Activated B cell treated with CpG ODN at 0.5 μM for 24 hours (primary cell): Measurements from ENCODE around the gene CYP26B1. TPM values are rescaled to one million over a fixed set of nuclear protein-coding genes. Genes with fewer than 3 reads are reported as not detected.

Experiments used
- ATAC-seq: fragments of 200-7000 bp; cut with Tn5 transposase; one replicate; pipeline ENCODE4 v1.10.0; 2021; ENCODE audit warnings: low read depth, mild to moderate bottlenecking, moderate library complexity
- CTCF ChIA-PET: fragments of 350-600 bp; sonication (Branson Sonifier 250); formaldehyde crosslinking; loops from one replicate; lab custom pipeline; 2021; ENCODE audit warnings: antibody characterized with exemption; lab: Charles Lee
- POLR2A ChIA-PET: fragments of 350-600 bp; sonication (Branson Sonifier 250); formaldehyde crosslinking; loops from one replicate; lab custom pipeline; 2021; ENCODE audit warnings: antibody characterized with exemption; lab: Charles Lee
- DNase-seq: peaks from one replicate; pipeline ENCODE4 v3.0.0; 2022
- H3K27ac Mint-ChIP-seq: one replicate; pipeline ENCODE4 v1.8.0; 2020; ENCODE audit warnings: mixed read lengths
- H3K27me3 Mint-ChIP-seq: one replicate; pipeline ENCODE4 v1.8.0; 2021; ENCODE audit warnings: mixed read lengths
- H3K36me3 Mint-ChIP-seq: one replicate; pipeline ENCODE4 v1.8.0; 2021; ENCODE audit warnings: low read depth, mixed read lengths
- H3K4me1 Mint-ChIP-seq: one replicate; pipeline ENCODE4 v1.8.0; 2021; ENCODE audit warnings: mixed read lengths
- H3K4me3 Mint-ChIP-seq: one replicate; pipeline ENCODE4 v1.8.0; 2020; ENCODE audit warnings: mild to moderate bottlenecking, mixed read lengths
- H3K9me3 Mint-ChIP-seq: one replicate; pipeline ENCODE4 v1.8.0; 2020; ENCODE audit warnings: mixed read lengths
- CTCF ChIP-seq: fragments of 200-600 bp; IDR thresholded peaks from one replicate; pipeline ENCODE4 v1.8.0; 2022; ENCODE audit warnings: antibody characterized with exemption, mild to moderate bottlenecking
- intact Hi-C: fragments of 100-400 bp; cut with micrococcal nuclease; formaldehyde crosslinking; loops from one replicate; pipeline ENCODE4 v1.15.1; 2024
- total RNA-seq: library from RNA; stranded (reverse); gene quantifications from 2 replicates; pipeline ENCODE4 v1.2.3, GENCODE V29; 2022

CYP26B1 gene
- total RNA-seq, 1 donor from 2014 or later = not detected

- H3K36me3 Mint-ChIP-seq = no peaks in the 10 kb centered on the region
- no peak for TF ChIP-seq CTCF
- DNase-seq (no peak), ATAC-seq (no peak)
- no peak overlapping the region for H3K27ac Mint-ChIP-seq
- H3K4me3 Mint-ChIP-seq = no peak overlapping the region
- intact Hi-C loops = no loop called here
- POLR2A ChIA-PET = no interaction called here
- H3K4me1 Mint-ChIP-seq = peaks cover 2% of the 10 kb centered on the region
- H3K27me3 Mint-ChIP-seq = peaks cover 3% of the 10 kb centered on the region
- no peaks in the 10 kb centered on the region for H3K9me3 Mint-ChIP-seq
- CTCF ChIA-PET = no interaction called here
Observed at GRCh38 chr2:72135921-72136320, 11.7 kb downstream of the CYP26B1 start.

GRCh38 chr2:72134997-72135800 is 12.5 kb downstream of the CYP26B1 start:
- Mint-ChIP-seq H3K4me1 (peaks cover 2% of the 10 kb centered on the region), H3K9me3 (no peaks in the 10 kb centered on the region), H3K27ac (no peak overlapping the region), H3K36me3 (no peaks in the 10 kb centered on the region), H3K4me3 (no peak overlapping the region), H3K27me3 (peaks cover 9% of the 10 kb centered on the region)
- ATAC-seq (no peak), DNase-seq (no peak)
- CTCF ChIA-PET = no interaction called here
- intact Hi-C loops = no loop called here
- POLR2A ChIA-PET = no interaction called here
- TF ChIP-seq CTCF = no peak

GRCh38 chr2:72134408-72134996 is 13.2 kb downstream of the CYP26B1 start:
- DNase-seq = no peak

GRCh38 chr2:72133721-72134407 is 13.8 kb downstream of the CYP26B1 start:
- H3K36me3 Mint-ChIP-seq = no peaks in the 10 kb centered on the region
- H3K4me3 Mint-ChIP-seq = no peak overlapping the region
- H3K4me1 Mint-ChIP-seq = peaks cover 2% of the 10 kb centered on the region
- H3K27ac Mint-ChIP-seq = no peak overlapping the region
- intact Hi-C loops = no loop called here
- ATAC-seq = no peak
- ChIA-PET POLR2A (interaction anchor here (0.8 kb wide), 1 partner anchor 55 kb away, joined by 11 read pairs; no protein-coding TSS in a partner anchor), CTCF (no interaction called here)
- no peaks in the 10 kb centered on the region for H3K9me3 Mint-ChIP-seq
- DNase-seq = no peak
- no peak for TF ChIP-seq CTCF
- peaks cover 9% of the 10 kb centered on the region for H3K27me3 Mint-ChIP-seq

More at GRCh38 chr2:72134408-72134996, 13.2 kb downstream of the CYP26B1 start:
- no peaks in the 10 kb centered on the region for H3K9me3 Mint-ChIP-seq
- intact Hi-C loops = no loop called here
- no peak overlapping the region for H3K27ac Mint-ChIP-seq
- no peak for ATAC-seq
- no peak for TF ChIP-seq CTCF
- H3K27me3 Mint-ChIP-seq = peaks cover 9% of the 10 kb centered on the region
- no peaks in the 10 kb centered on the region for H3K36me3 Mint-ChIP-seq
- CTCF ChIA-PET = no interaction called here
- POLR2A ChIA-PET = no interaction called here
- H3K4me1 Mint-ChIP-seq = peaks cover 2% of the 10 kb centered on the region
- no peak overlapping the region for H3K4me3 Mint-ChIP-seq
